ENCODE results near the gene ZBTB44.
"Not testable (repeated sequence)": the region's sequence is repeated elsewhere in the genome, so short reads cannot be mapped to it uniquely, and the experiment has no call there.

Gene ZBTB44

DNA sequence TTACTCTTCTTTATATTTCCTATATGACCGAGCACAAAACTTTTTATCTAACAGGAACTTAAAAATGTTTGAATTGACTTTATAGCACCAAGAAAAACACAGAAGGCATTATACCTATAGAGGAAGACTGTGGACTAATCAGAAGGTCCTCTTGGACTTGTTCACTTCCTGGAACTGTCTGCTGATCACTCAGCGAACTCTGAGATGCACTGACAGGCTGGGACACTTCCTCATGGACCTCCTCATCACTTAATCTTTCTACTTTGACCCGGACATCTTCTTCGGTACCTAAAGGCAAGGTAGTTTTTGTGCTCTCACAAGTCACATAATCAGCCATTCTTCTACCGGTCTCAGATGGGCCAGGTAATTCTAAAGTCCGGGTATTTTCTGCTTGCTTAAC, 54.0 kb downstream of the ZBTB44 start:
- H3K9ac ChIP-seq (ENCODE audit: low read depth, low read length, poor library complexity, severe bottlenecking): no peak overlapping the region
- H3K4me3 ChIP-seq (ENCODE audit: low read length, poor library complexity, severe bottlenecking): no peak overlapping the region
- H3K9me3 ChIP-seq (ENCODE audit: insufficient read depth, low read depth, low read length): no peaks in the 10 kb centered on the region; the same call in 1 of the 2 replicates
- peaks cover 67% of the 10 kb centered on the region; the same call in 1 of the 2 replicates for H3K36me3 ChIP-seq (ENCODE audit: insufficient read depth, low read length)
- no peaks in the 10 kb centered on the region for H3K27me3 ChIP-seq (ENCODE audit: insufficient read depth, low read length, poor library complexity, severe bottlenecking)
- no peak overlapping the region for H3K4me2 ChIP-seq (ENCODE audit: low read depth, low read length, poor library complexity, severe bottlenecking)
- H3K79me2 ChIP-seq (ENCODE audit: insufficient read depth, low read length): peaks cover 86% of the 10 kb centered on the region
- H4K20me1 ChIP-seq (ENCODE audit: insufficient read depth, low read length, poor library complexity, severe bottlenecking): peaks cover 26% of the 10 kb centered on the region
- no peaks in the 10 kb centered on the region for H3K9me2 ChIP-seq (replicated peaks; ENCODE audit: low read depth, low read length)
- no peaks in the 10 kb centered on the region for H3F3A ChIP-seq (ENCODE audit: low read depth)
- TF ChIP-seq EZH2phosphoT487 (IDR thresholded peaks at IDR 0.05; ENCODE audit: borderline replicate concordance): no peak
- TF ChIP-seq, protein P1, sequence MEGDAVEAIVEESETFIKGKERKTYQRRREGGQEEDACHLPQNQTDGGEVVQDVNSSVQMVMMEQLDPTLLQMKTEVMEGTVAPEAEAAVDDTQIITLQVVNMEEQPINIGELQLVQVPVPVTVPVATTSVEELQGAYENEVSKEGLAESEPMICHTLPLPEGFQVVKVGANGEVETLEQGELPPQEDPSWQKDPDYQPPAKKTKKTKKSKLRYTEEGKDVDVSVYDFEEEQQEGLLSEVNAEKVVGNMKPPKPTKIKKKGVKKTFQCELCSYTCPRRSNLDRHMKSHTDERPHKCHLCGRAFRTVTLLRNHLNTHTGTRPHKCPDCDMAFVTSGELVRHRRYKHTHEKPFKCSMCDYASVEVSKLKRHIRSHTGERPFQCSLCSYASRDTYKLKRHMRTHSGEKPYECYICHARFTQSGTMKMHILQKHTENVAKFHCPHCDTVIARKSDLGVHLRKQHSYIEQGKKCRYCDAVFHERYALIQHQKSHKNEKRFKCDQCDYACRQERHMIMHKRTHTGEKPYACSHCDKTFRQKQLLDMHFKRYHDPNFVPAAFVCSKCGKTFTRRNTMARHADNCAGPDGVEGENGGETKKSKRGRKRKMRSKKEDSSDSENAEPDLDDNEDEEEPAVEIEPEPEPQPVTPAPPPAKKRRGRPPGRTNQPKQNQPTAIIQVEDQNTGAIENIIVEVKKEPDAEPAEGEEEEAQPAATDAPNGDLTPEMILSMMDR (conservative IDR thresholded peaks at IDR 0.05; ENCODE audit: low read length): no peak
- peaks cover 8% of the 10 kb centered on the region for H3K4me1 ChIP-seq (ENCODE audit: insufficient read depth, low read length, poor library complexity, severe bottlenecking)
- H2AFZ ChIP-seq (ENCODE audit: low read length): no peak overlapping the region

DNA sequence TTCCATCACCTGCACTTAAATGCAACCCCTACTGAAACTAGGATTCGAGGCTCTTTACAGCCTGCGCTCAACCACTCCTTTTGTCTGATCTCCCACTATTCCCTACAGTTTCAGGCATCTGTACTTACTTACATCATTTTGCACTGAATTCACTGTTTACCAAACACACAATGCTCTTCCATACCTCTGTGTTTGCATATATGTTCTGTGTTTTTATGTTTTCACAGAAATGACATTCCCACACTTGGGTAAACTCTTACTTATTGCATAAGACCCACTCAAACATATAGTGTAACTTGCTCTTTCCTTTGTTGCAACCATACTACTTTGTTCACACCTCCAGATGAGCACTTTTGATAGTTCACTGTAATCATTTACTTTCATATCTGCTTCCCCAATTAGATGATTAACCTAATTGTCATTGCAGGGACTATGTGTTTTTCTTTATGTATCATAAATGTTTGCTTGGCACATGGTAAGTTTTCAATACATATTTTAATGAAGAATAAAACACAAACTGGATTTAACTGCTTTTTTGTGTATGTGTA, 54.6 kb downstream of the ZBTB44 start:
- Histone ChIP-seq H3K79me2 (ENCODE audit: insufficient read depth, low read length) (peaks cover 86% of the 10 kb centered on the region), H3K27me3 (ENCODE audit: insufficient read depth, low read length, poor library complexity, severe bottlenecking) (no peaks in the 10 kb centered on the region), H3K4me3 (ENCODE audit: low read length, poor library complexity, severe bottlenecking) (no peak overlapping the region), H4K20me1 (ENCODE audit: insufficient read depth, low read length, poor library complexity, severe bottlenecking) (peaks cover 24% of the 10 kb centered on the region), H3K9me3 (ENCODE audit: insufficient read depth, low read depth, low read length) (no peaks in the 10 kb centered on the region; the same call in 1 of the 2 replicates), H3K9ac (ENCODE audit: low read depth, low read length, poor library complexity, severe bottlenecking) (no peak overlapping the region), H3F3A (ENCODE audit: low read depth) (no peaks in the 10 kb centered on the region), H3K36me3 (ENCODE audit: insufficient read depth, low read length) (peaks cover 63% of the 10 kb centered on the region; the same call in 1 of the 2 replicates), H3K4me2 (ENCODE audit: low read depth, low read length, poor library complexity, severe bottlenecking) (no peak overlapping the region), H2AFZ (ENCODE audit: low read length) (no peak overlapping the region), H3K4me1 (ENCODE audit: insufficient read depth, low read length, poor library complexity, severe bottlenecking) (peaks cover 4% of the 10 kb centered on the region), H3K9me2 (replicated peaks; ENCODE audit: low read depth, low read length) (no peaks in the 10 kb centered on the region)
- TF ChIP-seq, protein P1 (conservative IDR thresholded peaks at IDR 0.05; ENCODE audit: low read length): no peak
- no peak for TF ChIP-seq EZH2phosphoT487 (IDR thresholded peaks at IDR 0.05; ENCODE audit: borderline replicate concordance)

DNA sequence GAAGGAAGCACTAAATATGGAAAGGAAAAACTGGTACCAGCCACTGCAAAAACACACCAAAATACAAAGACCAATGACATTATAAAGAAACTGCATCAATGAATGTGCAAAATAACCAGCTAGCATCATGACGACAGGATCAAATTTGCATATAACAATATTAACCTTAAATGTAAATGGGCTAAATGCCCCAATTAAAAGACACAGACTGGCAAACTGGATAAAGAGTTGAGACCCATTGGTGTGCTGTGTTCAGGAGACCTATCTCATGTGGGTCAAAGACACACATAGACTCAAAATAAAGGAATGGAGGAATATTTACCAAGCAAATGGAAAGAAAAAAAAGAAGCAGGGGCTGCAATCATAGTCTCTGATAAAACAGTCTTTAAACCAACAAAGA, 63.0 kb downstream of the ZBTB44 start:
- H3K9me3 ChIP-seq (ENCODE audit: insufficient read depth, low read depth, low read length); H3K27me3 ChIP-seq (ENCODE audit: insufficient read depth, low read length, poor library complexity, severe bottlenecking); H3K4me1 ChIP-seq (ENCODE audit: insufficient read depth, low read length, poor library complexity, severe bottlenecking); H3K4me3 ChIP-seq (ENCODE audit: low read length, poor library complexity, severe bottlenecking); H2AFZ ChIP-seq (ENCODE audit: low read length); H3K9me2 ChIP-seq (replicated peaks; ENCODE audit: low read depth, low read length); H3F3A ChIP-seq (ENCODE audit: low read depth); H3K4me2 ChIP-seq (ENCODE audit: low read depth, low read length, poor library complexity, severe bottlenecking); H3K9ac ChIP-seq (ENCODE audit: low read depth, low read length, poor library complexity, severe bottlenecking): not testable (repeated sequence)
- peaks cover 73% of the 10 kb centered on the region for H3K79me2 ChIP-seq (ENCODE audit: insufficient read depth, low read length)
- H4K20me1 ChIP-seq (ENCODE audit: insufficient read depth, low read length, poor library complexity, severe bottlenecking): peaks cover 18% of the 10 kb centered on the region
- peaks cover 21% of the 10 kb centered on the region; the same call in 1 of the 2 replicates for H3K36me3 ChIP-seq (ENCODE audit: insufficient read depth, low read length)

DNA sequence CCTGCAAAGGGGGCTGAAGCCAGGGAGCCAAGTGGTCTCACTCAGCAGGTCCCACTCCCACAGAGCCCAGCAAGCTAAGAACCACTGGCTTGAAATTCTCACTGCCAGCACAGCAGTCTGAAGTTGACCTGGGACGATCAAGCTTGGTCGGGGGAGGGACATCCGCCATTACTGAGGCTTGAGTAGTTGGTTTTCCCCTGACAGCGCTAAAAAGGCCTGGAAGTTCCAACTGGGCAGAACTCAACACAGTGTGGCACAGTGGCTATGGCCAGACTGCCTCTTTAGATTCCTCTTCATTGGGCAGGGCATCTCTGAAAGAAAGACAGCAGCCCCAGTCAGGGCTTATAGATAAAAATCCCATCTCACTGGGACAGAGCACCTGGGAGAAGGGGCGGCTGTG, 64.8 kb downstream of the ZBTB44 start:
- not testable (repeated sequence) for H3K27me3 ChIP-seq (ENCODE audit: insufficient read depth, low read length, poor library complexity, severe bottlenecking); H3K4me3 ChIP-seq (ENCODE audit: low read length, poor library complexity, severe bottlenecking); H3K4me2 ChIP-seq (ENCODE audit: low read depth, low read length, poor library complexity, severe bottlenecking); H3K9me2 ChIP-seq (replicated peaks; ENCODE audit: low read depth, low read length); H3K9ac ChIP-seq (ENCODE audit: low read depth, low read length, poor library complexity, severe bottlenecking); H2AFZ ChIP-seq (ENCODE audit: low read length); H3K4me1 ChIP-seq (ENCODE audit: insufficient read depth, low read length, poor library complexity, severe bottlenecking); H3F3A ChIP-seq (ENCODE audit: low read depth); H3K9me3 ChIP-seq (ENCODE audit: insufficient read depth, low read depth, low read length)
- peaks cover 77% of the 10 kb centered on the region for H3K79me2 ChIP-seq (ENCODE audit: insufficient read depth, low read length)
- peaks cover 30% of the 10 kb centered on the region for H4K20me1 ChIP-seq (ENCODE audit: insufficient read depth, low read length, poor library complexity, severe bottlenecking)
- peaks cover 22% of the 10 kb centered on the region; the same call in 1 of the 2 replicates for H3K36me3 ChIP-seq (ENCODE audit: insufficient read depth, low read length)
